ENCODE data around the gene EIF4EBP2. TPM values are rescaled to one million over a fixed set of nuclear protein-coding genes. Genes with fewer than 3 reads are reported as not detected.

EIF4EBP2 gene
- total RNA-seq, 1 donor from 2014 or later: 41.1 TPM

GRCh38 chr10:70465832-70466231 is 61.9 kb downstream of the EIF4EBP2 start:
- Mint-ChIP-seq H3K4me1 (ENCODE audit: unreplicated experiment) (peaks cover 12% of the 10 kb centered on the region), H3K9me3 (ENCODE audit: unreplicated experiment) (no peaks in the 10 kb centered on the region), H3K27ac (ENCODE audit: unreplicated experiment) (no peak overlapping the region), H3K27me3 (ENCODE audit: unreplicated experiment) (peaks cover 4% of the 10 kb centered on the region), H3K4me3 (ENCODE audit: unreplicated experiment) (no peak overlapping the region), H3K36me3 (ENCODE audit: unreplicated experiment) (no peaks in the 10 kb centered on the region)
- no peak for DNase-seq (ENCODE audit: extremely low spot score, unreplicated experiment)
- no peak for TF ChIP-seq CTCF (IDR thresholded peaks at IDR 0.05)

GRCh38 chr10:70466951-70467350 is 63.0 kb downstream of the EIF4EBP2 start:
- peaks cover 4% of the 10 kb centered on the region for H3K27me3 Mint-ChIP-seq (ENCODE audit: unreplicated experiment)
- no peak for TF ChIP-seq CTCF (IDR thresholded peaks at IDR 0.05)
- no peaks in the 10 kb centered on the region for H3K9me3 Mint-ChIP-seq (ENCODE audit: unreplicated experiment)
- no peak for DNase-seq (ENCODE audit: extremely low spot score, unreplicated experiment)
- no peak overlapping the region for H3K4me3 Mint-ChIP-seq (ENCODE audit: unreplicated experiment)
- H3K36me3 Mint-ChIP-seq (ENCODE audit: unreplicated experiment): no peaks in the 10 kb centered on the region
- no peak overlapping the region for H3K27ac Mint-ChIP-seq (ENCODE audit: unreplicated experiment)
- peaks cover 9% of the 10 kb centered on the region for H3K4me1 Mint-ChIP-seq (ENCODE audit: unreplicated experiment)

GRCh38 chr10:70472799-70473454 is 69.0 kb downstream of the EIF4EBP2 start:
- H3K36me3 Mint-ChIP-seq (ENCODE audit: unreplicated experiment): no peaks in the 10 kb centered on the region
- H3K27ac Mint-ChIP-seq (ENCODE audit: unreplicated experiment): no peak overlapping the region
- no peak for TF ChIP-seq CTCF (IDR thresholded peaks at IDR 0.05)
- no peaks in the 10 kb centered on the region for H3K9me3 Mint-ChIP-seq (ENCODE audit: unreplicated experiment)
- DNase-seq (ENCODE audit: extremely low spot score, unreplicated experiment): no peak
- no peak overlapping the region for H3K4me3 Mint-ChIP-seq (ENCODE audit: unreplicated experiment)
- H3K27me3 Mint-ChIP-seq (ENCODE audit: unreplicated experiment): peaks cover 11% of the 10 kb centered on the region
- peaks cover 3% of the 10 kb centered on the region for H3K4me1 Mint-ChIP-seq (ENCODE audit: unreplicated experiment)

GRCh38 chr10:70474780-70475179 is 70.8 kb downstream of the EIF4EBP2 start:
- no peak overlapping the region for H3K4me3 Mint-ChIP-seq (ENCODE audit: unreplicated experiment)

GRCh38 chr10:70475661-70476060 is 71.7 kb downstream of the EIF4EBP2 start:
- no peak for DNase-seq (ENCODE audit: extremely low spot score, unreplicated experiment)
- Mint-ChIP-seq H3K36me3 (ENCODE audit: unreplicated experiment) (no peaks in the 10 kb centered on the region), H3K27ac (ENCODE audit: unreplicated experiment) (no peak overlapping the region), H3K4me1 (ENCODE audit: unreplicated experiment) (peaks cover 12% of the 10 kb centered on the region), H3K4me3 (ENCODE audit: unreplicated experiment) (no peak overlapping the region), H3K9me3 (ENCODE audit: unreplicated experiment) (no peaks in the 10 kb centered on the region), H3K27me3 (ENCODE audit: unreplicated experiment) (peaks cover 11% of the 10 kb centered on the region)
- no peak for TF ChIP-seq CTCF (IDR thresholded peaks at IDR 0.05)

More at GRCh38 chr10:70474780-70475179, 70.8 kb downstream of the EIF4EBP2 start:
- DNase-seq (ENCODE audit: extremely low spot score, unreplicated experiment): no peak
- Mint-ChIP-seq H3K36me3 (ENCODE audit: unreplicated experiment) (no peaks in the 10 kb centered on the region), H3K27ac (ENCODE audit: unreplicated experiment) (no peak overlapping the region), H3K4me1 (ENCODE audit: unreplicated experiment) (peaks cover 10% of the 10 kb centered on the region), H3K27me3 (ENCODE audit: unreplicated experiment) (peaks cover 11% of the 10 kb centered on the region), H3K9me3 (ENCODE audit: unreplicated experiment) (no peaks in the 10 kb centered on the region)
- TF ChIP-seq CTCF (IDR thresholded peaks at IDR 0.05): no peak

Measured in osteocyte (in vitro differentiated cells).